Mammary epithelial cell (primary cell): ENCODE measurements around the gene TBPL1.

Experiments used
- CTCF ChIP-seq, 2 donors: IDR thresholded peaks in 1 of 2; conservative IDR thresholded peaks in 1 of 2; 2 replicates each; pipeline ENCODE4 v1.5.1; 2011 to 2012; ENCODE audit warnings: inconsistent platforms in 2 of 2, low read length in 2 of 2, mild to moderate bottlenecking in 2 of 2, control low read depth in 1 of 2, low read depth in 1 of 2; ENCODE audit not compliant: insufficient read depth in 1 of 2; ENCODE audit errors: extremely low read depth in 1 of 2
- EZH2 ChIP-seq: IDR thresholded peaks from 2 replicates; pipeline ENCODE4 v1.6.1; 2012; ENCODE audit warnings: low read length, inconsistent platforms, borderline replicate concordance

- TF ChIP-seq CTCF (conservative IDR thresholded peaks at IDR 0.05 in 1 of 2, IDR thresholded peaks at IDR 0.05 in 1 of 2; ENCODE audit: extremely low read depth in 1 of 2, insufficient read depth in 1 of 2, low read depth in 1 of 2, low read length in 2 of 2) (no peak), EZH2 (no peak)
Measured at GRCh38 chr6:133999305-133999704, 46.3 kb downstream of the TBPL1 start.
